VCaP (cell line): ENCODE results near the gene COL5A2.

ENCODE experiments used
- H3K27ac ChIP-seq: fragments of 450-650 bp; 2 replicates; pipeline ENCODE4 v1.5.1; 2017
- CTCF ChIP-seq: fragments of 450-650 bp; conservative IDR thresholded peaks from 2 replicates; pipeline ENCODE4 v1.5.1; 2017; ENCODE audit warnings: mild to moderate bottlenecking, moderate library complexity

COL5A2 gene

GRCh38 chr2:189037518-189037917 is 142.0 kb downstream of the COL5A2 start:
- no peak for TF ChIP-seq CTCF
- no peak overlapping the region for H3K27ac ChIP-seq

GRCh38 chr2:189024901-189025618 is 154.5 kb downstream of the COL5A2 start:
- H3K27ac ChIP-seq = no peak overlapping the region
- peak; percentile 30 for TF ChIP-seq CTCF

GRCh38 chr2:189022492-189022891 is 157.1 kb downstream of the COL5A2 start:
- no peak for TF ChIP-seq CTCF
- H3K27ac ChIP-seq = no peak overlapping the region

- TF ChIP-seq CTCF = no peak
- no peak overlapping the region for H3K27ac ChIP-seq
These were observed 157.5 kb downstream of the COL5A2 start for GRCh38 chr2:189022053-189022481.

- no peak overlapping the region for H3K27ac ChIP-seq
- no peak for TF ChIP-seq CTCF
These were observed 159.4 kb downstream of the COL5A2 start for GRCh38 chr2:189020179-189020578.

- H3K27ac ChIP-seq = no peak overlapping the region
- no peak for TF ChIP-seq CTCF
These were observed 160.9 kb downstream of the COL5A2 start for GRCh38 chr2:189018631-189019030.

- TF ChIP-seq CTCF = no peak
- H3K27ac ChIP-seq = no peak overlapping the region
These were observed 163.2 kb downstream of the COL5A2 start for GRCh38 chr2:189016311-189016861.
